PC-9 (cell line): ENCODE results near the gene NLRP11. TPM values are rescaled to one million over a fixed set of nuclear protein-coding genes. Genes with fewer than 3 reads are reported as not detected.
A peak's percentile ranks its signal among the peaks of the same experiment; 100 is the strongest.
"Not testable (repeated sequence)": the region's sequence is repeated elsewhere in the genome, so short reads cannot be mapped to it uniquely, and the experiment has no call there.

Experiments used
- BruUV-seq: library from RNA; stranded (reverse); fragments of 400-500 nt; replicated peaks from 2 replicates; lab custom pipeline; 2021; lab: Mats Ljungman, UMichigan
- CTCF ChIA-PET: fragments of 300-600 bp; sonication (Branson Sonifier 250); formaldehyde crosslinking; loops from one replicate; lab custom pipeline; 2022; ENCODE audit warnings: antibody characterized with exemption; lab: Charles Lee
- POLR2A ChIA-PET: fragments of 300-600 bp; sonication (Branson Sonifier 250); formaldehyde crosslinking; loops from one replicate; lab custom pipeline; 2022; ENCODE audit warnings: antibody characterized with exemption; ENCODE audit not compliant: unreplicated experiment; lab: Charles Lee
- DNase-seq, 2 experiments: peaks; one replicate each; pipeline versions ENCODE4 v3.0.0 to v3.0.0-alpha.2; 2015 to 2022; ENCODE audit warnings: mixed read lengths in 1 of 2
- H2AFZ ChIP-seq: fragments of 200-600 bp; sonication (generic); 2 replicates; pipeline ENCODE4 v1.8.1; 2017; ENCODE audit warnings: antibody characterized with exemption
- H3F3A ChIP-seq: fragments of 200-600 bp; sonication (generic); 2 replicates; pipeline ENCODE4 v1.8.1; 2017; ENCODE audit warnings: antibody characterized with exemption, mild to moderate bottlenecking, low read depth; ENCODE audit not compliant: insufficient read depth
- H3K27ac ChIP-seq: fragments of 200-600 bp; sonication (generic); 2 replicates; pipeline ENCODE4 v1.6.1; 2016; ENCODE audit warnings: mixed run types
- H3K27me3 ChIP-seq: fragments of 200-600 bp; sonication (generic); 2 replicates; pipeline ENCODE4 v1.6.1; 2016; ENCODE audit warnings: low read depth, mixed run types; ENCODE audit not compliant: insufficient read depth
- H3K36me3 ChIP-seq: fragments of 200-600 bp; sonication (generic); 2 replicates; pipeline ENCODE4 v1.6.1; 2016; ENCODE audit warnings: low read depth, mixed run types
- H3K4me1 ChIP-seq: fragments of 200-600 bp; sonication (generic); replicated peaks from 2 replicates; pipeline ENCODE4 v1.6.1; 2016; ENCODE audit warnings: mixed run types; ENCODE audit not compliant: insufficient read depth
- H3K4me2 ChIP-seq: fragments of 200-600 bp; sonication (generic); 2 replicates; pipeline ENCODE4 v1.6.1; 2017; ENCODE audit warnings: mixed run types
- H3K4me3 ChIP-seq: fragments of 200-600 bp; sonication (generic); 2 replicates; pipeline ENCODE4 v1.6.1; 2016; ENCODE audit warnings: mixed run types
- H3K79me2 ChIP-seq: fragments of 200-600 bp; sonication (generic); 2 replicates; pipeline ENCODE4 v1.6.1; 2017; ENCODE audit warnings: low read depth, mixed run types
- H3K9me2 ChIP-seq: fragments of 200-600 bp; sonication (generic); 2 replicates; pipeline ENCODE4 v1.8.1; 2017; ENCODE audit warnings: mild to moderate bottlenecking; ENCODE audit not compliant: insufficient read depth
- H3K9me3 ChIP-seq: fragments of 200-600 bp; sonication (generic); 2 replicates; pipeline ENCODE4 v1.8.1; 2016; ENCODE audit warnings: low read depth; ENCODE audit not compliant: insufficient read depth
- H4K20me1 ChIP-seq: fragments of 200-600 bp; sonication (generic); 2 replicates; pipeline ENCODE4 v1.8.1; 2017; ENCODE audit not compliant: insufficient read depth
- CTCF ChIP-seq: fragments of 200-600 bp; sonication (generic); conservative IDR thresholded peaks from 2 replicates; pipeline ENCODE4 v1.6.1; 2017; ENCODE audit warnings: mixed run types, antibody characterized with exemption, mild to moderate bottlenecking, moderate library complexity
- EZH2 ChIP-seq: fragments of 200-600 bp; sonication (generic); IDR thresholded peaks from 2 replicates; pipeline ENCODE4 v1.8.0; 2017; ENCODE audit warnings: antibody characterized with exemption, low read depth
- intact Hi-C: fragments of 100-400 bp; cut with micrococcal nuclease; formaldehyde crosslinking; loops from one replicate; pipeline ENCODE4 v1.10.0; 2022; ENCODE audit not compliant: unreplicated experiment
- total RNA-seq: library from RNA; stranded (reverse); gene quantifications from 2 replicates; pipeline ENCODE4 v1.2.3, GENCODE V29; 2021

NLRP11 gene
- total RNA-seq, 1 experiment from 2014 or later = not detected

DNA sequence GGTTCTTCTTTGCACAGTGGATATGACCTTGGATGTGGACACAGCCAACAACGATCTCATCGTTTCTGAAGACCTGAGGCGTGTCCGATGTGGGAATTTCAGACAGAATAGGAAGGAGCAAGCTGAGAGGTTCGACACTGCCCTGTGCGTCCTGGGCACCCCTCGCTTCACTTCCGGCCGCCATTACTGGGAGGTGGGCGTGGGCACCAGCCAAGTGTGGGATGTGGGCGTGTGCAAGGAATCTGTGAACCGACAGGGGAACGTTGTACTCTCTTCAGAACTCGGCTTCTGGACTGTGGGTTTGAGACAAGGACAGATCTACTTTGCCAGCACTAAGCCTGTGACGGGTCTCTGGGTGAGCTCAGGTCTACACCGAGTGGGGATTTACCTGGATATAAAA is 53.5 kb downstream of the NLRP11 start:
- H3K9me3 ChIP-seq = no peaks in the 10 kb centered on the region
- ChIA-PET CTCF (no interaction called here), POLR2A (no interaction called here)
- no peak overlapping the region for H3K4me3 ChIP-seq
- no TSS peak for BruUV-seq
- peaks cover 88% of the 10 kb centered on the region for H3K27me3 ChIP-seq
- H3K9me2 ChIP-seq = no peaks in the 10 kb centered on the region
- no peaks in the 10 kb centered on the region for H3K79me2 ChIP-seq
- DNase-seq = no peak
- H3K27ac ChIP-seq = no peak overlapping the region
- no peaks in the 10 kb centered on the region for H4K20me1 ChIP-seq
- H2AFZ ChIP-seq = no peak overlapping the region
- H3K4me1 ChIP-seq = no peaks in the 10 kb centered on the region
- H3K36me3 ChIP-seq = no peaks in the 10 kb centered on the region
- intact Hi-C loops = no loop called here
- H3F3A ChIP-seq = no peaks in the 10 kb centered on the region
- no peak for TF ChIP-seq CTCF
- TF ChIP-seq EZH2 = no peak
- no peak overlapping the region; the same call in 1 of the 2 replicates for H3K4me2 ChIP-seq

DNA sequence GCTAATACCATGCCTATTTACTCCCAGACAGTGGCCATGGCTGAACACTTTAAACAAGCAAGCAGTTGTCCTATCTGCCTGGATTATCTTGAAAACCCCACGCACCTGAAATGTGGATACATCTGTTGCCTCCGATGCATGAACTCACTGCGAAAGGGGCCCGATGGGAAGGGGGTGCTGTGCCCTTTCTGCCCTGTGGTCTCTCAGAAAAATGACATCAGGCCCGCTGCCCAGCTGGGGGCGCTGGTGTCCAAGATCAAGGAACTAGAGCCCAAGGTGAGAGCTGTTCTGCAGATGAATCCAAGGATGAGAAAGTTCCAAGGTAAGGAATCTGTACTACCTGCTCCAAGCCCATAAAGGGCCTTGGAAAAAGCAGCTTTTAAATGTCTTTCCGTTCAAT is 54.3 kb downstream of the NLRP11 start:
- Histone ChIP-seq H3K27me3 (peaks cover 83% of the 10 kb centered on the region), H3K4me1 (no peaks in the 10 kb centered on the region), H2AFZ (no peak overlapping the region), H3F3A (no peaks in the 10 kb centered on the region), H4K20me1 (no peaks in the 10 kb centered on the region), H3K4me2 (no peak overlapping the region), H3K27ac (no peak overlapping the region), H3K9me3 (no peaks in the 10 kb centered on the region), H3K36me3 (no peaks in the 10 kb centered on the region), H3K9me2 (no peaks in the 10 kb centered on the region), H3K79me2 (no peaks in the 10 kb centered on the region), H3K4me3 (no peak overlapping the region)
- peak in 1 of 2 experiments; percentile 12 for DNase-seq
- POLR2A ChIA-PET = no interaction called here
- intact Hi-C loops = no loop called here
- BruUV-seq = no TSS peak
- peak; percentile 57; the same call in 1 of the 2 replicates for TF ChIP-seq CTCF
- TF ChIP-seq EZH2 = no peak
- CTCF ChIA-PET = no interaction called here

DNA sequence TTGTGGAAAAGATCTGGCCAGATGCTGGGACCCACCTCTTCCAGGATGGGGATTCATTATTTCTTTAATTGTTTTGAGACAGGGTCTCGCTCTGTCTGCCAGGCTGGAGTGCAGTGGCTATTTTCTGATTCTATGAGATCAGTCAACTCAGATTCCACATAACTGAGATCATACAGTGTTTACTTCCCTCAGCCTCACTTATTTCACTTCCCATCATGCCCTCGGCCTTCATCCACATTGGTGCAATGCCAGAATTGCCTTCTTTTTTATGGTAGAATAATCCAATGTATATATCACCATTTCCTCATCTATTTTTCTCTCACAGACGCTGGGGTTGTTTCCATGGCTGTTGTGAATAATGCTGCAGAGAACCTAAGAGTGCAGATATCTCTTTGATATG is 62.2 kb downstream of the NLRP11 start:
- H3K9me2 ChIP-seq, DNase-seq, H3F3A ChIP-seq, H3K27ac ChIP-seq, H3K4me3 ChIP-seq, H2AFZ ChIP-seq, H3K79me2 ChIP-seq, BruUV-seq, H3K4me2 ChIP-seq, H3K9me3 ChIP-seq, POLR2A ChIA-PET, CTCF ChIA-PET, H4K20me1 ChIP-seq, H3K36me3 ChIP-seq, intact Hi-C loops, H3K4me1 ChIP-seq: not testable (repeated sequence)
- H3K27me3 ChIP-seq = peaks cover 61% of the 10 kb centered on the region

DNA sequence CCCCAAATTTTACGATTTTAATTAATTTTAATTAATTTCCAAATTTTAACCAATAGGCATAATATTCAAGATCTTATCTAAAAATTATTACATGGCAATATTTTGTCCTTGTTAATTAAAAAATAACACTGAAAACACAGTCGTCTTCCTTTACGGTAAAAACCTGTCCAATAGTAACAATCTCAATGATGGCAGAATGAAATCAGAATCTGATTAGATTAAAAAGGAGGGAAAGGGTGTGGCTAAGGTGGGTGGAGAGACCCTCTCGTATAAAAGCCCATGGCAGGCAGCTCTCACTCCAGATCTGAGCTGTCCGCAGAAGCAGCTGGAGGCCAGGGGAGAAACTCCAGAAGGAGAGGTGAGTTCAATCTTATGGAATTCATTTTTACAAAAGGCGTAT is 63.0 kb downstream of the NLRP11 start, which contains the start of gene RFPL4AL1:
RFPL4AL1 (plus strand) TSS at position 301 of the 400 bp plus-strand sequence. CDS start 2,687 bp downstream, outside the sequence.
- H4K20me1 ChIP-seq, H3K9me3 ChIP-seq, BruUV-seq, CTCF ChIA-PET, H3F3A ChIP-seq, H3K4me2 ChIP-seq, DNase-seq, H3K36me3 ChIP-seq, H3K27ac ChIP-seq, H3K9me2 ChIP-seq, intact Hi-C loops, POLR2A ChIA-PET, H3K79me2 ChIP-seq, H3K4me3 ChIP-seq, H2AFZ ChIP-seq, H3K4me1 ChIP-seq: not testable (repeated sequence)
- H3K27me3 ChIP-seq = peaks cover 67% of the 10 kb centered on the region
